Epithelial cell of prostate (primary cell): ENCODE results near the gene CCK.
A peak's percentile ranks its signal among the peaks of the same experiment; 100 is the strongest.

Source experiments
- DNase-seq: peaks from one replicate; pipeline ENCODE4 v3.0.0-alpha.2; 2011; ENCODE audit warnings: low read depth, low spot score
- H3K27ac ChIP-seq: fragments of 450-650 bp; 2 replicates; pipeline ENCODE4 v1.5.1; 2017; ENCODE audit warnings: mild to moderate bottlenecking

Gene CCK

GRCh38 chr3:42228796-42229195, 37.2 kb downstream of the CCK start:
- H3K27ac ChIP-seq = no peak overlapping the region
- no peak for DNase-seq

DNA sequence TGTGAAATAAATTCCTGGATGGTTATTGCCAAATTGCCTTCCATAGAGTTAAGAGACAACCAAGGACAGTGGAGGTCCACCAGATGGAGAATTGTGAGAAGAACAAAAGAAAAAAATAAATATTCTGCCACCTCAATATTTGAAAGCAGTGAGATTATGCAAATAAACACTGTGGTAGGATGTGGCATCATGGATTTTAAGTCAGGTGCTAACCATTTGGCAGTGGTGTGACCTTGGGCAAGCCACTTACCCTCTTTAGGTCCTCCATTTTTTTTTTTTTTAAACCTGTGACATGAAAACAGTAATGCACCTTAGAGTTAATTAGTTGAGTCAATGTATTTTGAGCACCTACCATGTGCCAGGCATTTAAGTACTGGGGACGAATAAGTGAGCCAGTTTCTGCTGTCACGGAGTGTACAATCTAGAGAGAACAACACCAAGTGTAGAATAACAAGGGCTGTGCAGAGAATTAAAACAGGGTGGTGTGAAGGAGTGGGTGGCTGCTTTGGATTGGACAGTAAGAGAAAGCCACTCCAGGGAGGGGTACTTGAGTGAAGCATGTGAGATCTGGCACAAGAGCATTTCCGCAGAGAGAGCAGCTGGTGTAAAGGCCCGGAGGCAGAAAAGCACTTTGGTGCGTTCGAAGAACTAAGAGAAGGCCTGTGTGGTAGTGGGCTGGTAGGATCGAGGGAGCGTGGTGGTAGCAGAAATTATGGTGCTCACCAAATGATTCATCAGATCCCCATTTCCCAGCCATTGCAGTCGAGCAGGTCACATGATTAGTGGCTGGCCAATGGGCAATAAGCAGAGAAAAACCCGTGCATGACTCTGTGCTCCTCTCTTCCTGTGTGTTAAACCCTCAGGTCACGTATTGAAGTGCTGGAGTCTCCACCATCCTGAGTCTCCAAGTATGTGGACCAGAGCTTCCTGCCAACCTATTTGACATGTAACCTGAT, 39.2 kb downstream of the CCK start:
- DNase-seq = no peak
- no peak overlapping the region for H3K27ac ChIP-seq

DNA sequence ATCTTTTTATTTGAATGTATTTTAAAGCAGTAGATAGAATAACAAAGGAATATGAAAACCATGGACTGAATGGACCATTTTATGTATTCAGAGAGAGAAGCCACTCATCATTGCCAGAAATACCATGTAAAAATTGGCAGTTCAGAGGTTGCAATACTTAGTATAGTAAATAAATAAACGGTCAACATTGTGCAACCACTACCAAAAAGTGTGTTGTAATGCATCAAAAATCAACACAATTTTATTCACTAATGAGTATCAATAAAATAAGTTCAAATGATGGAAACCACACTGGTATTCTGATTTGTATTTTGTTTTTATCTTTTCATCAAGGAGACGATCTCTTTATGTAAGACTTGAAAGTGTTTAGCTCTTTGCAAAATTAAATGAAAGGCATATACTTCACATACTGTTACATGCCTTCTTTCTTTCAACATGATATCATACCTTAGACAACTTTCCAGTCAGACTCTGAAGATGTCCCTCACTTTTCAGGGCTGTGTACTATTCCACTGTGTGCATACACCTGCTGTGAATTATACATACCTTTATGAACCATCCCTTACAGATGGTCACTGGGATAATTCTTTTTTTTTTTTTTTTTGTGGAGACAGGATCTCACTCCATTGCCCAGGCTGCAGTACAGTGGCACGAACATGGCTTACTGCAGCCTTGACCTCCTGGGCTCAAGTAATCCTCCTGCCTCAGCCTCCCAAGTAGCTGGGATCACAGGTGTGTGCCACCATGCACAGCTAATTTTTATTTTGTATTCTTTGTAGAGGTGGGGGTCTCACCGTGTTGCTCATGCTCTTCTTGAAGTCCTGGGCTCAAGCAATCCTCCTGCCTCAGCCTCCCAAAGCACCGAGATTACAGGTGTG, 40.3 kb downstream of the CCK start:
- DNase-seq = no peak

GRCh38 chr3:42224658-42225421, 41.1 kb downstream of the CCK start:
- H3K27ac ChIP-seq = no peak overlapping the region
- DNase-seq = no peak

More for the DNA sequence above, 40.3 kb downstream of the CCK start:
- H3K27ac ChIP-seq = no peak overlapping the region

DNA sequence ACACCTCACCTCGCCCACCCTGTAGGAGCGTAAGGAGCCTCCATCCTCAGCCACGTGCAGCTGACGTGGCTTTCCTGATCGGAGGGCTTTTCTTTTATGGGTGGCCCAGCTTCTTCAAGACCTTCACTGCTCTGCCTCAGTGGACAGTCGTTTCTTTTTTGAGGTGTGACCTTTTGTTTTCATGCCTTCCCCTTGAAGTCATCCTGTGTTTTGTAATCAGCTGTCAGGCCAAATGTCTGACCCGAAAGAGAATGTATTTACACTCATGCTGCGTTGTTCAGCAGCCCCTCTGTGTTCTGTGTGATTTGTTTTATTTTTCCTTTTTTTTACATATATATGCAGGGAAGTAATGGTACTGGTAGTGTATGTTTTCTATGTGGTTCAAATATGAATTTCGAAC, 41.8 kb downstream of the CCK start:
- DNase-seq = no peak

GRCh38 chr3:42222942-42223693, 42.9 kb downstream of the CCK start:
- no peak overlapping the region for H3K27ac ChIP-seq
- no peak for DNase-seq

More for the DNA sequence above, 41.8 kb downstream of the CCK start:
- no peak overlapping the region for H3K27ac ChIP-seq

- H3K27ac ChIP-seq = no peak overlapping the region
- no peak for DNase-seq
Observed at GRCh38 chr3:42220436-42221121, 45.4 kb downstream of the CCK start.

DNA sequence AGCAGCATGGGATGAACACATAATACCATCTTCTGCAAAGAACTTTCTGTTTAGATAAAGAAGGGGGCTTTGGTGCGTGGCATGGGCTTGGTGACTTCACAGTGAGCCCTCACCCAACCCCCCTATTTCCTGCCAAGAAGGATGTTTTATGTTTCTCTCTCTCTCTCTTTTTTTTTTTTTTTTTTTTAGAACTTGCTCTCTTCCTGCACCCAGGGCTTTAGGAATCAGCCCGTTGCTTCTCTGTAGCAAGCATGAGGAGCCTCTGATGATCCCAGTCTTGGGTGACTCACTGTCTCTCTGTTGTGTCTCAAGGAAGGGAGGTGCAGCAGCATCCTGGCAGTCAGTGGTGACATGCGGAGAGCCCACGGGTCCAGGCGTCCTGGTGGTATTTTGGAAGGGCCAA, 49.1 kb downstream of the CCK start:
- no peak for DNase-seq

DNA sequence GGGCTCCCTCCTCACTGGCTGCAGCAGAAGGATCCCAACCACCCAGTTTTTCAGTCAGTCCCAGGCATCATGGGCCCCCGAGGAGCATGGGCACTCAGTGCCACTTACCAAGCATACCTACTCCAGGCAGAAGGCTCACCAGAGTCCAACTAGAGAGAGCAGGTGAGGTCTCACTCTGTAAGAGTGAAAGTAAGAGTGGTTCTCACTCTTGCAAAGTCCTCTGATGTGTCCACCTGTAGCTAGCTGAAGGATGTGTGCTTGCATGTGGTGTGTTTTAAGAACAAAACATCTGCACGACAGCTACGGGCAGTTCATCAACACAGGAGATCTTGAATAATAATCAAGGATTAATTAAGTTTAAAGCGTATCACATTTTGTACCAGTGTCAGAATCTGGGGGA, 49.7 kb downstream of the CCK start:
- no peak overlapping the region for H3K27ac ChIP-seq
- no peak for DNase-seq

More for the DNA sequence above, 49.1 kb downstream of the CCK start:
- no peak overlapping the region for H3K27ac ChIP-seq

DNA sequence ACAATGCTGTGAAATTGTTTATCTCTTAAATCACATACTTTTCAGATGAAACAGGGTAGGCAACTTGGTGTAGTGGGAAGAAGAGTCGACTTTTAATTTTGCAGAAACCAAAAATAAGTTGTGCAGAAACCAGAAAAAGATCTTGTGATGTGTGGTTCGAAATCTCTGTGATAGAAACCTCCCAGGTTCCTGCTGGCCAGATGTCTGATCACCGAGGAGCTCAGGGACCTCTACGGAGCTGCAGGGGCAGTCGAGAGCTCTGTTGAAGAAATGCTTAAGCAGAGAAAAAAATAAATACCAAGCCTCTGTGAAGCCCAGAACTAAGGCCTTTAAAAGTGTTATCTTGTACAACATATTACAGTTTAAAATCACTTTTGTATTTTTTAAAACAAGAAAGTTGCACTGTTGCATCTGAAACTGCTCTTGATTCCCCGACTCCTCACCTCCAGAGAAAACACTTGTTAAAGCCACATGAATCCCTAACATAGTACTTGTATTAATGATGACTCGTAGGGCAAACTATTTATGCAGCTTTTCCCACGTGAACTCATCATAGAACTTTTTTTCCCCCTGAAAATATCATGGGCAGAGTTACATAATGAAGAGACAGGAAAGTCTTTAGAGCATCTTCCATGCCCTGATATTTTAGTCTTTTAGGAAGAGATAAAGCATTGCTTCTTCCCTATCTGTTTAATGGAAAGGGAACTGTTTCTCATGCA, 51.3 kb downstream of the CCK start:
- no peak for DNase-seq
- no peak overlapping the region for H3K27ac ChIP-seq

GRCh38 chr3:42214064-42214463, 51.9 kb downstream of the CCK start:
- DNase-seq = no peak
- no peak overlapping the region for H3K27ac ChIP-seq

DNA sequence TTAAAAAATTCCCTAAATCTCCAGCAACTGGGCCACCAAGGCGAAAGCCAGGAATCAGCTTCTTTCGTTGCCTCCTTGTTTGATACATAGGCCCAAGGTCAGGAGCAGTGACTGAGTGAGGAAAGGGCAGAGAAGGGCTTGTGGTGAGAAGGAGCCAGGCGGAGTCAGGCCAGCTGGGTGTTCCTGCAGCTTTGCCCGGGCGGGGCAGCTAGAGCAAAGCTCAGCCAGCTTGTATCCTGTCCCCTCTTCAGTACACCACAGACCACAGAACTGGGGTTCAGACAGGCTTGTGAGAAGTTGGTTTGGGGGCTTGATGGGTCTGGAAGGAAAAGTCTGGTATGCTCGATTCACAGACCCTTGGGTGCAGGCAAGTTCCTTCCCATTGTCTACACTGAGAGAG, 52.6 kb downstream of the CCK start:
- no peak overlapping the region for H3K27ac ChIP-seq
- no peak for DNase-seq

DNA sequence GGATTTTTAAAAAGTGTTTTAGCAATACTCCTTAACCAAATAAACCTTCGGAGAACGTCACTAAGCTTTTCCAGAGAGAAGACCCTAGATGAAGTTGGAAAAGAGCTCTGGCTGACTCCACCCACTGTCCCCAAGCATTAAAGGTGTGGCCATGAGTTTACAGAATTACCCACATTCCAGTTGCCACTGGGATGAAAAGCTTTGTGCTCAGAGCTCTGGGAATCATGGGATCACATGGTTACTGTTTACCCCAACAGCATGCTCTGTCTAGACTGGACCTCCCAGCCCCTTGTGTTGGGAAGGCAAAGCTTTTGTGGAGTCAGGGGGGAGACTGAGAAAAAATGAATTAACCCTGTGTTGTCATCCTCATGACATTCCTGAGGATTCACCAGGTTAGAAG, 55.3 kb downstream of the CCK start:
- peak overlapping the region; percentile 15 for H3K27ac ChIP-seq
- no peak for DNase-seq

- H3K27ac ChIP-seq = peak overlapping the region; percentile 15
- DNase-seq = no peak
Observed at GRCh38 chr3:42209917-42210316, 56.1 kb downstream of the CCK start.
